Natural killer cell (primary cell): ENCODE measurements around the gene CD226. TPM values are rescaled to one million over a fixed set of nuclear protein-coding genes. Genes with fewer than 3 reads are reported as not detected.

Source experiments
- ATAC-seq, 3 donors: fragments of 150-1000 bp in 2 of 3; fragments of 200-7000 bp in 1 of 3; cut with Tn5 transposase; 1 replicate in 1 of 3; 2 replicates in 2 of 3; pipeline ENCODE4 v1.10.0; 2021; ENCODE audit warnings: mild to moderate bottlenecking in 2 of 3, moderate library complexity in 2 of 3
- DNase-seq, 2 donors: peaks; one replicate each; pipeline versions ENCODE4 v3.0.0 to v3.0.0-alpha.2; 2013 to 2021; ENCODE audit warnings: mixed read lengths in 1 of 2
- H3K27ac ChIP-seq: one replicate; pipeline ENCODE4 v1.5.1; 2013; ENCODE audit warnings: mild to moderate bottlenecking, low read length
- H3K27me3 ChIP-seq: one replicate; pipeline ENCODE4 v1.6.1; 2013; ENCODE audit warnings: low read length; ENCODE audit not compliant: control insufficient read depth, insufficient read depth
- H3K36me3 ChIP-seq: one replicate; pipeline ENCODE4 v1.6.1; 2013; ENCODE audit warnings: low read length; ENCODE audit not compliant: control insufficient read depth, insufficient read depth
- H3K4me1 ChIP-seq: one replicate; pipeline ENCODE4 v1.6.1; 2013; ENCODE audit warnings: low read length; ENCODE audit not compliant: control insufficient read depth, insufficient read depth
- H3K4me3 ChIP-seq: one replicate; pipeline ENCODE4 v1.5.1; 2013; ENCODE audit warnings: low read length
- H3K9me3 ChIP-seq: one replicate; pipeline ENCODE4 v1.6.1; 2013; ENCODE audit warnings: low read length; ENCODE audit not compliant: control insufficient read depth, insufficient read depth
- H3K27ac Mint-ChIP-seq, 2 donors: one replicate each; pipeline ENCODE4 v1.8.0; 2022; ENCODE audit warnings: mild to moderate bottlenecking in 2 of 2, mixed read lengths in 2 of 2, moderate library complexity in 1 of 2
- H3K27me3 Mint-ChIP-seq, 2 donors: one replicate each; pipeline ENCODE4 v1.8.0; 2022; ENCODE audit warnings: low read depth in 2 of 2, mixed read lengths in 2 of 2
- H3K36me3 Mint-ChIP-seq: one replicate; pipeline ENCODE4 v1.8.0; 2022; ENCODE audit warnings: mixed read lengths
- H3K4me1 Mint-ChIP-seq, 2 donors: one replicate each; pipeline ENCODE4 v1.8.0; 2022; ENCODE audit warnings: mixed read lengths in 2 of 2
- H3K4me3 Mint-ChIP-seq: one replicate; pipeline ENCODE4 v1.8.0; 2022; ENCODE audit warnings: mild to moderate bottlenecking, moderate library complexity, mixed read lengths
- H3K9me3 Mint-ChIP-seq, 2 donors: one replicate each; pipeline ENCODE4 v1.8.0; 2022; ENCODE audit warnings: mixed read lengths in 2 of 2
- CTCF ChIP-seq: fragments of 200-600 bp; IDR thresholded peaks from one replicate; pipeline ENCODE4 v1.8.0; 2022; ENCODE audit warnings: antibody characterized with exemption
- WGBS: methylation state at CpG from one replicate; pipeline ENCODE4 v1.1.7; 2013; ENCODE audit warnings: missing lambda C conversion rate; ENCODE audit not compliant: insufficient coverage; 5-methylcytosine and 5-hydroxymethylcytosine counted together
- intact Hi-C: fragments of 100-400 bp; cut with micrococcal nuclease; formaldehyde crosslinking; loops from one replicate; pipeline ENCODE4 v1.14.2; 2022
- total RNA-seq, 4 donors: library from RNA; stranded (reverse); fragments of 120-200 nt in 1 of 4; gene quantifications; one replicate each; pipeline versions ENCODE4 v1.2.3 to v1.2.4, GENCODE V29; 2013 to 2022

Gene CD226
- total RNA-seq, 3 donors from 2014 or later (not counting 1 experiment from before 2014, with no cell fraction given) = 151 to 178 (median 162) TPM

DNA sequence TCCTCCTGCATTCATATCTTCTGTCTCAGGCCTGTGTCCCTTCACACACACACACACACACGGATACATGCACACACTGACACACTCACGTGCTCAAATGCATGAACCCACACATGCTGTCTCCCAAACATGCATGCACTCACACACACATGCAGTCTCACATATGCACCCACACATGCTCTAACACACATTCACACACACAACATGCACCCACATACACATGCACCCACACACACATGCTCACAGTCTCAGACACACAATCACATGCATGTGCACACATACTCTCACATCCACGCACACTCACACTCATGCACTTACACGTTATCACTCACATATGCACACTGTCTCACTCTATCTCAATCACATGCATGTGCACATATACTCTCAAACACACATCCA is 1.9 kb upstream of the CD226 start:
- WGBS = 90% methylated on average over 4 of the region's 4 CpGs
- Histone ChIP-seq H3K27ac (peak overlapping the region; percentile 55), H3K27me3 (no peaks in the 10 kb centered on the region), H3K9me3 (no peaks in the 10 kb centered on the region), H3K4me1 (peaks cover 17% of the 10 kb centered on the region), H3K36me3 (no peaks in the 10 kb centered on the region), H3K4me3 (no peak overlapping the region)
- Mint-ChIP-seq H3K9me3 (no peaks in the 10 kb centered on the region), H3K4me1 (no peaks in the 10 kb centered on the region), H3K27me3 (no peaks in the 10 kb centered on the region), H3K36me3 (peaks cover 5% of the 10 kb centered on the region), H3K4me3 (no peak overlapping the region), H3K27ac (no peak overlapping the region)
- no peak for TF ChIP-seq CTCF
- DNase-seq (no peak), ATAC-seq (no peak)
- intact Hi-C loops = loop anchor here (5.0 to 10.0 kb wide), 2 partner anchors 123 to 1235 kb away; partner anchors contain the start of gene TMX3

GRCh38 chr18:69948919-69949537 is 1.4 kb upstream of the CD226 start:
- H3K9me3 Mint-ChIP-seq = no peaks in the 10 kb centered on the region
- H3K27ac Mint-ChIP-seq = no peak overlapping the region
- no peaks in the 10 kb centered on the region for H3K4me1 Mint-ChIP-seq
- peak overlapping the region; percentile 55 for H3K27ac ChIP-seq
- ATAC-seq = peak; percentile 58 to 72 (median 70)
- H3K36me3 Mint-ChIP-seq = peaks cover 10% of the 10 kb centered on the region
- H3K27me3 Mint-ChIP-seq = no peaks in the 10 kb centered on the region
- H3K27me3 ChIP-seq = no peaks in the 10 kb centered on the region
- no peak overlapping the region for H3K4me3 Mint-ChIP-seq
- intact Hi-C loops = loop anchor here (5.0 to 10.0 kb wide), 2 partner anchors 123 to 1234 kb away; partner anchors contain the start of gene TMX3
- peaks cover 17% of the 10 kb centered on the region for H3K4me1 ChIP-seq
- 33% methylated on average over 15 of the region's 15 CpGs for WGBS
- H3K4me3 ChIP-seq = no peak overlapping the region
- no peaks in the 10 kb centered on the region for H3K9me3 ChIP-seq
- no peak for TF ChIP-seq CTCF
- H3K36me3 ChIP-seq = no peaks in the 10 kb centered on the region
- DNase-seq = peak in 1 of 2 donors; percentile 59

- Mint-ChIP-seq H3K4me3 (no peak overlapping the region), H3K27me3 (no peaks in the 10 kb centered on the region), H3K9me3 (no peaks in the 10 kb centered on the region), H3K36me3 (peaks cover 10% of the 10 kb centered on the region), H3K27ac (no peak overlapping the region), H3K4me1 (peaks cover 4% of the 10 kb centered on the region in 2 donors)
- Histone ChIP-seq H3K27ac (peak overlapping the region; percentile 55), H3K36me3 (no peaks in the 10 kb centered on the region), H3K27me3 (no peaks in the 10 kb centered on the region), H3K9me3 (no peaks in the 10 kb centered on the region), H3K4me3 (no peak overlapping the region), H3K4me1 (peaks cover 20% of the 10 kb centered on the region)
- no peak for ATAC-seq
- intact Hi-C loops = loop anchor here (5.0 to 10.0 kb wide), 2 partner anchors 124 to 1233 kb away; partner anchors contain the start of gene TMX3
- TF ChIP-seq CTCF = no peak
- no peak for DNase-seq
- WGBS = 44% methylated on average over 2 of the region's 2 CpGs
Observed at GRCh38 chr18:69948256-69948655, 583 bp upstream of the CD226 start.
